Measurements from ENCODE around the gene PLCB1. TPM values are rescaled to one million over a fixed set of nuclear protein-coding genes. Genes with fewer than 3 reads are reported as not detected.

The PLCB1 gene
- total RNA-seq, 1 experiment from 2014 or later = 6.8 TPM

DNA sequence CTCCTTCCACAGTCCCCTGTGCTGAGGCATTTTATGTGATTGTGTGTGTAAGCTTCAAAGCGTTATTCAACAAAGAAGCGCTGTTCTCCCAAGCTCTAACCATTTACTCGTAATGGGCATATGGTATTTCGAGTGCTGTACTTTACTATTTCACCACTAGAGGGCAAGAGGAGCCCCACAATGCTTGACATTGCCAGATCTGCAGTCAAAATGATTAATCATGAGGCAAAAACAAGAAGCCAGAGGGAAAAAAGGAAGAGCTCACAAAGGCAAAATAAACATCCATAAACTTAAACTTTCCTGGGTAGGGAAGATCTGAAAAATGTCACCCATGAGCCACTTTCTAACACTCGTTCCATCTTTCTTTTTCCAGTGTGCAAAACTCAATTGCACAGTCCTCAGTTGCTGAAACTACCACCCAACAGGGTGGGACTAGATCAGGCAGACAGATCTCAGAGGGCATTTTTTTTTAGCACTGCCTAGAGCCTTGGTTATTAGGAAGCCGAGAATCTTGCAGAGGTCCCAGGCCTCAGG, 721.8 kb downstream of the PLCB1 start:
- POLR2A ChIA-PET (ENCODE audit: low non-redundant PET) = no interaction called here
- DNase-seq (ENCODE audit: low spot score) = peak; percentile 83

DNA sequence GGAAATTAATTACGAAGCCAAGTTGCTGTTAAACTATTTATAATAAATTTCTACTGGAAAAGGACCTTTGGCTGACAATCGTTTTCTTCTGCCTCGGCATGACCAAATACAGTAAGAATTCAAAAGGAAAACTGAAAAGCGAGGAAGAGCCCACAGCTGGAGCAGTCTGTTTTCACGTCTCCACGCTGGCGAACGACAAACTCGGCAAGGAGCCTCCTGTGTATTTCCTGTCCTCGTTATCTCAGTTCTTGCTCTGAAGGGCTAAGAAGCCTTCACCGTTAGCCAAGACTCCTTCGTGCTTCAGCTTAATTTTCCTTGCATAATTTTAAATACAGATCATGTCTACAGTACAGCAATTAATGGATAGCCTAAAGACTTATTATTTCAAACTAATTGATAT, 722.5 kb downstream of the PLCB1 start:
- peak overlapping the region; percentile 26 for H3K4me3 ChIP-seq (ENCODE audit: low read depth, low read length, poor library complexity, severe bottlenecking)
- peak overlapping the region; percentile 48 for H3K27ac ChIP-seq (ENCODE audit: low read depth, low read length, poor library complexity, severe bottlenecking)
- intact Hi-C loops (cut with micrococcal nuclease; ENCODE audit: unreplicated experiment) = loop anchor here (1.0 to 5.0 kb wide), 5 partner anchors 213 to 539 kb away; partner anchors contain the start of gene PLCB4
- ChIA-PET POLR2A (ENCODE audit: low non-redundant PET) (no interaction called here), CTCF (interaction anchor here (0.7 to 2.2 kb wide), 4 partner anchors 98 to 539 kb away, joined by 3 to 14 read pairs (median 6); no protein-coding TSS in a partner anchor)
- peaks cover 17% of the 10 kb centered on the region for H3K4me1 ChIP-seq (ENCODE audit: insufficient read depth, low read length, poor library complexity, severe bottlenecking)
- TF ChIP-seq, protein P1, sequence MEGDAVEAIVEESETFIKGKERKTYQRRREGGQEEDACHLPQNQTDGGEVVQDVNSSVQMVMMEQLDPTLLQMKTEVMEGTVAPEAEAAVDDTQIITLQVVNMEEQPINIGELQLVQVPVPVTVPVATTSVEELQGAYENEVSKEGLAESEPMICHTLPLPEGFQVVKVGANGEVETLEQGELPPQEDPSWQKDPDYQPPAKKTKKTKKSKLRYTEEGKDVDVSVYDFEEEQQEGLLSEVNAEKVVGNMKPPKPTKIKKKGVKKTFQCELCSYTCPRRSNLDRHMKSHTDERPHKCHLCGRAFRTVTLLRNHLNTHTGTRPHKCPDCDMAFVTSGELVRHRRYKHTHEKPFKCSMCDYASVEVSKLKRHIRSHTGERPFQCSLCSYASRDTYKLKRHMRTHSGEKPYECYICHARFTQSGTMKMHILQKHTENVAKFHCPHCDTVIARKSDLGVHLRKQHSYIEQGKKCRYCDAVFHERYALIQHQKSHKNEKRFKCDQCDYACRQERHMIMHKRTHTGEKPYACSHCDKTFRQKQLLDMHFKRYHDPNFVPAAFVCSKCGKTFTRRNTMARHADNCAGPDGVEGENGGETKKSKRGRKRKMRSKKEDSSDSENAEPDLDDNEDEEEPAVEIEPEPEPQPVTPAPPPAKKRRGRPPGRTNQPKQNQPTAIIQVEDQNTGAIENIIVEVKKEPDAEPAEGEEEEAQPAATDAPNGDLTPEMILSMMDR (conservative IDR thresholded peaks at IDR 0.05; ENCODE audit: low read depth, low read length) = no peak
- no peak for TF ChIP-seq EZH2 (IDR thresholded peaks at IDR 0.05; ENCODE audit: borderline replicate concordance, low read depth, low read length, poor library complexity, severe bottlenecking)
- H3K9me3 ChIP-seq (ENCODE audit: low read depth, low read length, poor library complexity, severe bottlenecking) = no peaks in the 10 kb centered on the region
- BruUV-seq (replicated peaks) = no TSS peak
- no peaks in the 10 kb centered on the region for H3K27me3 ChIP-seq (replicated peaks; ENCODE audit: insufficient read depth, low read depth, low read length, poor library complexity)
- DNase-seq (ENCODE audit: low spot score) = peak; percentile 71
- no peaks in the 10 kb centered on the region for H3K36me3 ChIP-seq (ENCODE audit: insufficient read depth, low read length, poor library complexity, severe bottlenecking)

More for the DNA sequence above, 721.8 kb downstream of the PLCB1 start:
- TF ChIP-seq, protein P1 (conservative IDR thresholded peaks at IDR 0.05; ENCODE audit: low read depth, low read length) = peak; percentile 86
- TF ChIP-seq EZH2 (IDR thresholded peaks at IDR 0.05; ENCODE audit: borderline replicate concordance, low read depth, low read length, poor library complexity, severe bottlenecking) = no peak
- Histone ChIP-seq H3K4me3 (ENCODE audit: low read depth, low read length, poor library complexity, severe bottlenecking) (peak overlapping the region; percentile 26), H3K4me1 (ENCODE audit: insufficient read depth, low read length, poor library complexity, severe bottlenecking) (peaks cover 17% of the 10 kb centered on the region), H3K27me3 (replicated peaks; ENCODE audit: insufficient read depth, low read depth, low read length, poor library complexity) (no peaks in the 10 kb centered on the region), H3K36me3 (ENCODE audit: insufficient read depth, low read length, poor library complexity, severe bottlenecking) (no peaks in the 10 kb centered on the region), H3K9me3 (ENCODE audit: low read depth, low read length, poor library complexity, severe bottlenecking) (no peaks in the 10 kb centered on the region), H3K27ac (ENCODE audit: low read depth, low read length, poor library complexity, severe bottlenecking) (peak overlapping the region; percentile 48)
- CTCF ChIA-PET = interaction anchor here (0.6 to 2.2 kb wide), 16 partner anchors 41 to 539 kb away, joined by 3 to 14 read pairs (median 4); partner anchors contain the start of gene PLCB4
- intact Hi-C loops (cut with micrococcal nuclease; ENCODE audit: unreplicated experiment) = loop anchor here (1.0 to 5.0 kb wide), 5 partner anchors 213 to 539 kb away; partner anchors contain the start of gene PLCB4
- BruUV-seq (replicated peaks) = no TSS peak

DNA sequence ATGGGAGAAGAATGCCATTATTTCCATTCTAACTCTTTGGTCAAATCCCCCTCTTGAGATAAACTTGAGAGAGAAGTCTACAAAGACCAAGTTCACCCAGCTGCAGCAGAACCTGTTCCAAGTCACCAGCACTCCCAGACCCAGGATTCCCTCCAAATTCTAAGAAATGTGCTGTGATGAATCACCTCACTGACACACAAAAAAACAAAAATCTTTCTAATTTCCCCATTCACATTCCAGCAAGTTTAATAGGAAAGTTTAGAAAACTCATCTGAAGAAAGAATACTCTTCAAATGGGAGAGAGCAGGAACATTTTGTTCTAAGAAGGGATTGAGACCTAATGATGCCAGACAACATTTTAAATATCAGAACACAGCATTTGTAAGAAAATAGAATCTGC, 723.2 kb downstream of the PLCB1 start:
- H3K27ac ChIP-seq (ENCODE audit: low read depth, low read length, poor library complexity, severe bottlenecking) = no peak overlapping the region
- H3K9me3 ChIP-seq (ENCODE audit: low read depth, low read length, poor library complexity, severe bottlenecking) = no peaks in the 10 kb centered on the region
- no TSS peak for BruUV-seq (replicated peaks)
- DNase-seq (ENCODE audit: low spot score) = no peak
- ChIA-PET POLR2A (ENCODE audit: low non-redundant PET) (no interaction called here), CTCF (interaction anchor here (2.2 kb wide), 1 partner anchor 538 kb away, joined by 14 read pairs; no protein-coding TSS in a partner anchor)
- H3K4me1 ChIP-seq (ENCODE audit: insufficient read depth, low read length, poor library complexity, severe bottlenecking) = peaks cover 19% of the 10 kb centered on the region
- TF ChIP-seq EZH2 (IDR thresholded peaks at IDR 0.05; ENCODE audit: borderline replicate concordance, low read depth, low read length, poor library complexity, severe bottlenecking) = no peak
- TF ChIP-seq, protein P1 (conservative IDR thresholded peaks at IDR 0.05; ENCODE audit: low read depth, low read length) = no peak
- intact Hi-C loops (cut with micrococcal nuclease; ENCODE audit: unreplicated experiment) = loop anchor here (2.0 kb wide), 1 partner anchor 503 kb away; no protein-coding TSS in a partner anchor
- H3K27me3 ChIP-seq (replicated peaks; ENCODE audit: insufficient read depth, low read depth, low read length, poor library complexity) = no peaks in the 10 kb centered on the region
- H3K4me3 ChIP-seq (ENCODE audit: low read depth, low read length, poor library complexity, severe bottlenecking) = no peak overlapping the region
- no peaks in the 10 kb centered on the region for H3K36me3 ChIP-seq (ENCODE audit: insufficient read depth, low read length, poor library complexity, severe bottlenecking)
